ENCODE measurements around the gene TK2.

DNA sequence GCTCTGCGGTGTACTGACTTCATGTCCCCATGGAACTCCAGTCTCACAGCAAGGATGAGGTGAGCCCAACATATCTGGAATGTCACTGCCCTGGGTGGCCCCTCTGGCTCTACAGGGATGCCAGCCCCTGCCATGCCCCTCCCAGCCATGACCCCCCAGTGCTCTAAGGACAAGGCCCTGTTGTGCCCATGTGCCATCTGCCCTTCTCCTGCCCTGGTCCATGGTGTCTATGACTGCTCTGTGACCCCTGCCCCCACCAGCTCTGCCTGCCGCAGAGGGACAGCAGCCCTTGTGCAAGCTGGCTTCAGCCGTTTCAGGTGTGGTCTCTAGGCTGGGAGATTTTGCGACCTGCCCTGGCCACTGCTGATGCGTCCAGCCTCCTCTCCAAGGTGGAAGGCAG is 40.3 kb downstream of the TK2 start:
- TF ChIP-seq CTCF (IDR thresholded peaks at IDR 0.05), result no peak
- TF ChIP-seq POLR2A (IDR thresholded peaks at IDR 0.05), result no peak

All from prostate gland (tissue), 2 donors.